SW 1271 (cell line): Measurements from ENCODE around the gene MRGPRX3.

Source experiments
- DNase-seq, 2 experiments: peaks; one replicate each; lab custom pipeline; 2025; lab: John Stamatoyannopoulos, UW

The MRGPRX3 gene

DNA sequence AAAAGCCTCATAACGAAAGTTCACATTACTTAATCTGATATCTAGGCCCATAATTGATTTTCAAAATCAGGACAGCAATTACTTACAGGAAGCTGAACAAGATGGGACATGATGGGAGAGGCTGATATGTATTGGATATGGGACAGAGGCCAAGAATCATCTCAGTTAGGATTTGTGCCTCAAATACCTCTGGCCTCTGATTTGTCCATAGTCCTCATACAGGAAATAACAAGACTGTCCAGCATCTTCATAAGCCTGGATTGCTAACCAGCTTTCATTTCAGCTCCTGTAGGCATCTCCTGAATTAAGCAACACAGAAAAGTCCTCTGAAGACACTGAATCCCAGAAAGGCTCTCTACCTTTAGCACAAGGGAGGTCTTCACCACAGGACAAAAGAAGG lies 36.0 kb downstream of the MRGPRX3 start:
- no peak for DNase-seq

- DNase-seq, result peak; percentile 25 to 27
Observed at GRCh38 chr11:18171377-18172000, 39.1 kb downstream of the MRGPRX3 start.

GRCh38 chr11:18172666-18173065 lies 40.3 kb downstream of the MRGPRX3 start, which contains the start of gene MRGPRX4:
MRGPRX4 (plus strand) TSS chr11:18172837; CDS start chr11:18173257, 420 bp downstream.
- DNase-seq, result no peak

GRCh38 chr11:18173225-18173866 lies 41.0 kb downstream of the MRGPRX3 start:
- no peak for DNase-seq
